HUES48 (cell line): ENCODE results near the gene FBXL16.
"Not testable (repeated sequence)": the region's sequence is repeated elsewhere in the genome, so short reads cannot be mapped to it uniquely, and the experiment has no call there.

Experiments
- H3K27ac ChIP-seq: one replicate; pipeline ENCODE4 v1.7.0; 2013; ENCODE audit warnings: low read depth, low read length, inconsistent platforms
- H3K27me3 ChIP-seq: 2 replicates; pipeline ENCODE4 v1.6.1; 2013; ENCODE audit warnings: mild to moderate bottlenecking, low read length; ENCODE audit not compliant: control insufficient read depth, insufficient read depth
- H3K36me3 ChIP-seq: 2 replicates; pipeline ENCODE4 v1.6.1; 2013; ENCODE audit warnings: low read length; ENCODE audit not compliant: control insufficient read depth, insufficient read depth
- H3K4me1 ChIP-seq: 2 replicates; pipeline ENCODE4 v1.6.1; 2013; ENCODE audit warnings: mild to moderate bottlenecking, low read length; ENCODE audit not compliant: control insufficient read depth, insufficient read depth
- H3K4me3 ChIP-seq: 2 replicates; pipeline ENCODE4 v1.5.1; 2013; ENCODE audit warnings: mild to moderate bottlenecking, low read depth, low read length
- H3K9ac ChIP-seq: 2 replicates; pipeline ENCODE4 v1.6.1; 2013; ENCODE audit warnings: mild to moderate bottlenecking, low read depth, low read length, moderate library complexity
- H3K9me3 ChIP-seq: 2 replicates; pipeline ENCODE4 v1.6.1; 2013; ENCODE audit warnings: low read length; ENCODE audit not compliant: control insufficient read depth, insufficient read depth

The FBXL16 gene

DNA sequence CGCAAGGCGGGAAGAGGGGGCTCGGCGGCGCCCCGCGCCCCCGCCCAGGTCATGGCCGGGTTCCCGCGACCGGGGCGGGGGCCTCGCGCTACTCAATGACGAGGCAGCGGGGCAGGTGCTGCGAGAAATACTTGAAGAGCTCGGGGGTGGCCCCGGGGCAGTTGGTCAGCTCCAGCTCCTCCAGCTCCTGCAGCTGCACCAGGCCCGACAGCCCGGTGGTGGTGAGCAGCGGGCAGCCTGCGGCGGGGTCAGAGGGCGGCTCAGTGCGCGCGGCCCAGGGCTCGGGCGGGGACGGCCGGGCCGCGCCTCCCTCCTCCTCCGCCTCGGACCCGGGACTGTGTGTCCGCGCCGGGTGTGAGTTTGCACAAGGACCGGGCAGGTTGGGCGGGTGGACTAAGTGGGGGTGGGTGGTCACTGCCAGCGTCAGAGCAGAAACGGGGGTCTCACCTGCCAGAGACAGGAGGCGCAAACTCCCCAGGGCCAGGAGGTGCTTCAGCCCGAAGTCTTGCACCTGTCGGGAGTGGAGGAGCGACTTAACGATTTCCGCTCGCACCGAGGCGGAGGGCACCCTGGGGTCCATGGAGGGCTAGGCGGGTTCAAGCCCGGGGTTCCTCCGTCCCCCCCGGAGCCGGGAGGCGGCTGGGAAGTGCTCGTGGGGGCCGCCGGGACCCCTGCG is 11.3 kb downstream of the FBXL16 start:
- Histone ChIP-seq H3K27me3 (peaks cover 59% of the 10 kb centered on the region), H3K4me1 (peaks cover 4% of the 10 kb centered on the region; the same call in 1 of the 2 replicates), H3K4me3 (peak overlapping the region; percentile 69), H3K9me3 (no peaks in the 10 kb centered on the region), H3K36me3 (no peaks in the 10 kb centered on the region), H3K27ac (no peak overlapping the region), H3K9ac (no peak overlapping the region)

DNA sequence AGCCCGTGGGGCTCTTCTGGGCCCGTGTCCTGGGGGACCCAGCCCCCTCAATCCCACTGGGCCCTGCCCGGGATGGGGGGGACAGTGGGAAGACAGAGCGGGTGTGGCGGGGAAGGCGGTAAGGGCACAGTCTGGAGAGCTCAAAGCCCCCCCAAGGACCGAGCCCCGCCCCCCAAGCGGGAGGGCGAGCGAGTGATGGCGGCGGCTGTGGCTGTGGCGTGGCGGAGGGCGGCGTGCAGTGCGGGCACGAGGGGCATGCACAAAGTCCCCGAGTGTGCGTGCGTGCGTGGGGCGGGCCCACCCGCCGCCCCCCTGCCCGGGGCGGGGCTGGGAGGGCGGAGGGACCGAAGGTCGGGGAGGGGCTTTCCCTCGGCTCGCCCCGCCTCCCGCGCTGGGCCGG is 11.8 kb downstream of the FBXL16 start:
- Histone ChIP-seq H3K27ac (no peak overlapping the region), H3K4me1 (peaks cover 4% of the 10 kb centered on the region; the same call in 1 of the 2 replicates), H3K9ac (no peak overlapping the region), H3K27me3 (peaks cover 53% of the 10 kb centered on the region), H3K4me3 (peak overlapping the region; percentile 69; the same call in 1 of the 2 replicates), H3K9me3 (no peaks in the 10 kb centered on the region), H3K36me3 (no peaks in the 10 kb centered on the region)

DNA sequence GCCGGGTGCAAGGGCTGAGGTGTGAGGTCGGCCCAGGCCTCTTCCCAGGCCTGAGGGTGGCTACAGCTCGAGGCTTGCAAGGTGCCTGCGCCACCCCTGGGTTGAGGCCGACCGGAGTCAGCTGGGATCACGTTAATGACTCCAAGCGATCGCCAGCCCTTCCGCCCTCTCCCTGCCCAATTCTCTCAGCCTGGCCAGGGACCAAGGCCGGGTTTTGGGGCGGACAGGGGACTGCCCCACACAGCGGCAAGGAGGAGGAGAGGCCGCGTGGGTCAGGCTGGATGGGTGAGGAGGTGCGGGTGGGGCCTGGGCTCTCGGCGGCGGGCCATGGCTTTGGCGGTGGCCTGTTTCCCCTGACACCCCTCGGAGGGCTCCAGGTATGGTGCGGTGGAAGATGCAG is 12.2 kb downstream of the FBXL16 start:
- Histone ChIP-seq H3K4me3 (peak overlapping the region; percentile 69; the same call in 1 of the 2 replicates), H3K9ac (no peak overlapping the region), H3K36me3 (no peaks in the 10 kb centered on the region), H3K27ac (no peak overlapping the region), H3K4me1 (peaks cover 4% of the 10 kb centered on the region; the same call in 1 of the 2 replicates), H3K9me3 (no peaks in the 10 kb centered on the region), H3K27me3 (peaks cover 51% of the 10 kb centered on the region)

DNA sequence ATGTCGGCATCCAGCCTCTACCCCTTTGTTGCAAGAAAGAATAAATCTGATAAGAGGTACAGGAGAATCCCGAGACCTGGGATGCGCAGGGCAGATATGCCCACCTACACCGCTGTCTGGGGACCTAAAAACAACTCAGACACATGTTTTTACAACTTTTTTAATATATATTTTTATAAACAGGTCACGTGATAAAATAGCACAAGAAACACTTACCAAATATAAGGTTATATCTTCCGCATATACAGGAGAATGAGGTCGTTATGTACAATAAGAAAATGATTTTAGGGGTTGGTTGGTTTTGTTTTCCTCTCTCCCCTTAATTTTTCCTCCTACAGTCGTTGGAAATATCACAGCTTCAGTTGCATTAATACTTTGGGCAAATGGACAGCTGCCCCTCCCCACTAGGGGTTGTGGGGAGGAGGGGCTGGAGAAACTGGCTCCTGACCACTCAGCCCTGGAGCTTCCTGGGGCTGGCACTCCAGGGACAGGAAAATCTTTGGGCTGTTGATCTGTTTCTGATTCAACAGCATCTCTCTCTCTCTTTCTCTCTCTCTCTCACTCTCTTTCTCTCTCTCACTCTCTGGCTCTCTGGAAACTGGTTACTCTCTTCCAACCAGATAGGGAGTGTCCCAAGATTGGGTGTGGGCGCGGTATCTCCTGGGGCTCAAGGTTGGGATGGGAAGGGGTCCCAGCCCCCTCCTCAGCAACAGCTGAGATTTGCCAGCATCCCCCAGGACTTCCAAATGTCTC is 13.1 kb downstream of the FBXL16 start:
- Histone ChIP-seq H3K27me3 (peaks cover 48% of the 10 kb centered on the region), H3K4me3 (no peak overlapping the region), H3K27ac (no peak overlapping the region), H3K4me1 (peaks cover 4% of the 10 kb centered on the region; the same call in 1 of the 2 replicates), H3K36me3 (peaks cover 6% of the 10 kb centered on the region; the same call in 1 of the 2 replicates), H3K9ac (no peak overlapping the region), H3K9me3 (no peaks in the 10 kb centered on the region)

GRCh38 chr16:691242-691641 is 14.4 kb downstream of the FBXL16 start:
- H3K9me3 ChIP-seq, H3K9ac ChIP-seq, H3K4me1 ChIP-seq, H3K4me3 ChIP-seq, H3K27ac ChIP-seq: not testable (repeated sequence)
- Histone ChIP-seq H3K27me3 (peaks cover 46% of the 10 kb centered on the region), H3K36me3 (peaks cover 18% of the 10 kb centered on the region)

- peaks cover 29% of the 10 kb centered on the region for H3K27me3 ChIP-seq
- H3K9ac ChIP-seq: peak overlapping the region; percentile 79; the same call in 1 of the 2 replicates
- H3K4me1 ChIP-seq: peaks cover 4% of the 10 kb centered on the region; the same call in 1 of the 2 replicates
- H3K9me3 ChIP-seq: no peaks in the 10 kb centered on the region
- peak overlapping the region; percentile 93 for H3K4me3 ChIP-seq
- peaks cover 26% of the 10 kb centered on the region for H3K36me3 ChIP-seq
- peak overlapping the region; percentile 82 for H3K27ac ChIP-seq
Measured at GRCh38 chr16:689175-689897, 16.3 kb downstream of the FBXL16 start.

- H3K36me3 ChIP-seq: peaks cover 36% of the 10 kb centered on the region
- H3K4me3 ChIP-seq: no peak overlapping the region
- H3K27ac ChIP-seq: no peak overlapping the region
- peaks cover 14% of the 10 kb centered on the region for H3K27me3 ChIP-seq
- peaks cover 9% of the 10 kb centered on the region for H3K4me1 ChIP-seq
- no peak overlapping the region for H3K9ac ChIP-seq
- no peaks in the 10 kb centered on the region for H3K9me3 ChIP-seq
Measured at GRCh38 chr16:687499-687898, 18.1 kb downstream of the FBXL16 start.

DNA sequence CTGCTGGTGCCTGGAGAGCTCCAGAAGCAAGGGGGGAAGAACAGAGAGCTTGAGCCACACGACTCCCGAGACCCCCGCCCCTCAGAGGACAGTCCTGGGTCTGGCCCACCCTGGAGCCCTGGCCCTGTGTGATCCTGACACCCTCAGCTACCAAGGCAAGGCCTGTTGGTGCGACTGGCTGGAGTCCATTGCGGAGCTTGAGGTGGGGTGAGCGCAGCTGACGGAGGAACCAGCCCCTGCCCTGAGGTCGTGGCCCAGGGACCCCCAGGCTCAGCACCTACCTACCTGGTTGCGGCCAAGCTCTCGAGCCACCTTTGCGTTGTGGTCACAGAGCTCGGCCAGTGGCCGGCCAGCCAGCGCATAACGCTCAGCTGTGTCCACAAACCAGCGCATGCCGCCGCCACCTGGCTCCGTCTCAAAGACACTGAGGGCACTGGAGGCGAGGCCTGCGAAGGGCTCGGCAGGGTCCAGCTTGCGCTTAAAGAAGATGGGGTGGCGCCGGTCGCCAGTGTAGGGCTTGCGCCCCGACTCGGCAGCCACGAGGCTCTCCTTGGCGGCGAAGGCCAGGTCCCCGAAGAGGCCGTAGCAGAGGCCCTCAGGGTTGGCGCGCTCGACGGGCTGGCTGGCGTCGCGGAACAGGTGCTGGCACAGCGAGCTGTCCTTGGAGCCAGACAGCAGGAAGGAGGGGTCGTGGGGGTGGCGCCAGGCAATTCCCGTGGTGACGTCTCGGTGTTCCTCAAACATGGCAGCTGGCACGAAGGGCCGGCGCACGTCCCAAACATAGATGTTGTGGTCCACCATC is 18.9 kb downstream of the FBXL16 start:
- Histone ChIP-seq H3K27ac (no peak overlapping the region), H3K4me1 (peaks cover 9% of the 10 kb centered on the region), H3K9ac (no peak overlapping the region), H3K36me3 (peaks cover 45% of the 10 kb centered on the region), H3K9me3 (no peaks in the 10 kb centered on the region), H3K27me3 (0 out of 2 replicates have a peak, but pooled peaks cover 6% of the 10 kb centered on the region), H3K4me3 (no peak overlapping the region)

DNA sequence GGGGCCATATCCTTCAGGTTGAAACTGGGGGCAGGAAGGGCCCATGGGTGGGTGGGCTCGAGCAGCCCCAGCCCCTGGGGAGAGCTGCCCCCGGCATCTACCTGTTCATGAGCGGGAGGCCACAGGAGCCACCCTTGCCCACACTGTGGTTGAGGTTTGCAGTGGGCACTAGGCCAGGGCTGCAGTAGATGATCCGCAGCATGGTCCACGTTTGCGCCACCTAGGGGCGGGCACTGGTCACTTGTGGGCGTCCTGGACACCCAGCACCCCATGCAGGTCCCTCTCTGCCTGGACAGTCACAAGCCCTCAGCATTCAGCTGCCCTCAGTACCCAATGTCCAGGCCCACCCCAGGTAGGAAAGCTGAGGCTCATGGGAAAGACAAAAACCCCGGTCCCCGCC is 19.6 kb downstream of the FBXL16 start:
- H3K36me3 ChIP-seq: peaks cover 49% of the 10 kb centered on the region
- no peak overlapping the region for H3K4me3 ChIP-seq
- H3K4me1 ChIP-seq: peaks cover 16% of the 10 kb centered on the region
- 0 out of 2 replicates have a peak, but pooled peaks cover 2% of the 10 kb centered on the region for H3K27me3 ChIP-seq
- H3K27ac ChIP-seq: no peak overlapping the region
- H3K9ac ChIP-seq: no peak overlapping the region
- no peaks in the 10 kb centered on the region for H3K9me3 ChIP-seq

- Histone ChIP-seq H3K9ac (no peak overlapping the region), H3K4me3 (no peak overlapping the region), H3K36me3 (peaks cover 49% of the 10 kb centered on the region), H3K27me3 (no peaks in the 10 kb centered on the region), H3K4me1 (peaks cover 16% of the 10 kb centered on the region), H3K27ac (no peak overlapping the region), H3K9me3 (no peaks in the 10 kb centered on the region)
Measured at GRCh38 chr16:684961-685696, 20.5 kb downstream of the FBXL16 start.
